ENCODE measurements around the gene CEP85L.

The CEP85L gene

GRCh38 chr6:118639054-118639964 is 12.1 kb downstream of the CEP85L start:
- H3K56ac ChIP-seq (ENCODE audit: low read length) = no peak overlapping the region
- H3K27ac ChIP-seq (ENCODE audit: low read depth, low read length) = no peak overlapping the region
- H3K9ac ChIP-seq (ENCODE audit: low read length) = no peak overlapping the region
- H4K5ac ChIP-seq (ENCODE audit: low read length) = no peak overlapping the region
- H2BK5ac ChIP-seq (ENCODE audit: low read length) = no peak overlapping the region
- H3K79me1 ChIP-seq (ENCODE audit: low read length) = peaks cover 5% of the 10 kb centered on the region
- no peaks in the 10 kb centered on the region for H3K36me3 ChIP-seq (ENCODE audit: control insufficient read depth, insufficient read depth, low read length)
- H2BK15ac ChIP-seq (replicated peaks; ENCODE audit: low read depth) = no peak overlapping the region
- DNase-seq = no peak
- no peak overlapping the region for H3K4ac ChIP-seq (ENCODE audit: low read depth, low read length)
- H2AK5ac ChIP-seq (ENCODE audit: low read length) = no peak overlapping the region
- H3K4me1 ChIP-seq (ENCODE audit: control insufficient read depth, low read depth, low read length) = no peaks in the 10 kb centered on the region
- no peak overlapping the region for H3K4me3 ChIP-seq (ENCODE audit: low read length)
- no peak overlapping the region for H4K8ac ChIP-seq (ENCODE audit: low read depth, low read length)
- no peak overlapping the region for H3K4me2 ChIP-seq (ENCODE audit: low read length)
- H3K18ac ChIP-seq (ENCODE audit: low read length) = no peak overlapping the region
- no peaks in the 10 kb centered on the region for H3K79me2 ChIP-seq (ENCODE audit: control insufficient read depth, insufficient read depth, low read length)
- H3K23ac ChIP-seq (ENCODE audit: low read length) = no peak overlapping the region
- H2BK120ac ChIP-seq (ENCODE audit: low read depth, low read length) = no peak overlapping the region
- no CpG with 5 or more reads among the region's 4 CpGs for WGBS (ENCODE audit: extremely low coverage, insufficient coverage, low lambda C conversion rate)
- no peaks in the 10 kb centered on the region for H3K27me3 ChIP-seq (ENCODE audit: insufficient read depth, low read length, poor library complexity)

- no peak overlapping the region for H2BK120ac ChIP-seq (ENCODE audit: low read depth, low read length)
- no peak overlapping the region for H3K4ac ChIP-seq (ENCODE audit: low read depth, low read length)
- no peaks in the 10 kb centered on the region for H3K4me1 ChIP-seq (ENCODE audit: control insufficient read depth, low read depth, low read length)
- no peaks in the 10 kb centered on the region for H3K79me2 ChIP-seq (ENCODE audit: control insufficient read depth, insufficient read depth, low read length)
- no peak overlapping the region for H2BK5ac ChIP-seq (ENCODE audit: low read length)
- H3K23ac ChIP-seq (ENCODE audit: low read length) = no peak overlapping the region
- no peak overlapping the region for H3K4me3 ChIP-seq (ENCODE audit: low read length)
- no peak overlapping the region for H3K56ac ChIP-seq (ENCODE audit: low read length)
- peaks cover 3% of the 10 kb centered on the region for H3K79me1 ChIP-seq (ENCODE audit: low read length)
- H4K5ac ChIP-seq (ENCODE audit: low read length) = no peak overlapping the region
- no peak overlapping the region for H3K27ac ChIP-seq (ENCODE audit: low read depth, low read length)
- no peak overlapping the region for H2BK15ac ChIP-seq (replicated peaks; ENCODE audit: low read depth)
- no peak overlapping the region for H4K8ac ChIP-seq (ENCODE audit: low read depth, low read length)
- no peak overlapping the region for H3K18ac ChIP-seq (ENCODE audit: low read length)
- DNase-seq = no peak
- H3K9ac ChIP-seq (ENCODE audit: low read length) = no peak overlapping the region
- H2AK5ac ChIP-seq (ENCODE audit: low read length) = no peak overlapping the region
- no peaks in the 10 kb centered on the region for H3K27me3 ChIP-seq (ENCODE audit: insufficient read depth, low read length, poor library complexity)
- H3K36me3 ChIP-seq (ENCODE audit: control insufficient read depth, insufficient read depth, low read length) = no peaks in the 10 kb centered on the region
- H3K4me2 ChIP-seq (ENCODE audit: low read length) = no peak overlapping the region
These were observed 13.1 kb downstream of the CEP85L start for GRCh38 chr6:118638288-118638687.

GRCh38 chr6:118635909-118636735 is 15.3 kb downstream of the CEP85L start:
- Histone ChIP-seq H4K8ac (ENCODE audit: low read depth, low read length) (no peak overlapping the region), H3K79me1 (ENCODE audit: low read length) (peaks cover 3% of the 10 kb centered on the region), H3K4me2 (ENCODE audit: low read length) (no peak overlapping the region), H3K27me3 (ENCODE audit: insufficient read depth, low read length, poor library complexity) (no peaks in the 10 kb centered on the region), H3K4me3 (ENCODE audit: low read length) (no peak overlapping the region), H2BK15ac (replicated peaks; ENCODE audit: low read depth) (no peak overlapping the region), H3K23ac (ENCODE audit: low read length) (no peak overlapping the region), H4K5ac (ENCODE audit: low read length) (no peak overlapping the region), H3K4ac (ENCODE audit: low read depth, low read length) (no peak overlapping the region), H3K79me2 (ENCODE audit: control insufficient read depth, insufficient read depth, low read length) (no peaks in the 10 kb centered on the region), H2AK5ac (ENCODE audit: low read length) (no peak overlapping the region), H2BK120ac (ENCODE audit: low read depth, low read length) (no peak overlapping the region), H3K4me1 (ENCODE audit: control insufficient read depth, low read depth, low read length) (no peaks in the 10 kb centered on the region), H3K9ac (ENCODE audit: low read length) (no peak overlapping the region), H2BK5ac (ENCODE audit: low read length) (no peak overlapping the region), H3K36me3 (ENCODE audit: control insufficient read depth, insufficient read depth, low read length) (no peaks in the 10 kb centered on the region), H3K27ac (ENCODE audit: low read depth, low read length) (no peak overlapping the region), H3K56ac (ENCODE audit: low read length) (no peak overlapping the region), H3K18ac (ENCODE audit: low read length) (no peak overlapping the region)
- DNase-seq = no peak
- WGBS (ENCODE audit: extremely low coverage, insufficient coverage, low lambda C conversion rate) = no CpG with 5 or more reads among the region's 3 CpGs

- H2BK120ac ChIP-seq (ENCODE audit: low read depth, low read length) = no peak overlapping the region
- H3K9ac ChIP-seq (ENCODE audit: low read length) = no peak overlapping the region
- no CpG with 5 or more reads among the region's 2 CpGs for WGBS (ENCODE audit: extremely low coverage, insufficient coverage, low lambda C conversion rate)
- no peak overlapping the region for H3K56ac ChIP-seq (ENCODE audit: low read length)
- no peak overlapping the region for H4K5ac ChIP-seq (ENCODE audit: low read length)
- H3K18ac ChIP-seq (ENCODE audit: low read length) = no peak overlapping the region
- H2AK5ac ChIP-seq (ENCODE audit: low read length) = no peak overlapping the region
- H4K8ac ChIP-seq (ENCODE audit: low read depth, low read length) = no peak overlapping the region
- peaks cover 3% of the 10 kb centered on the region for H3K79me1 ChIP-seq (ENCODE audit: low read length)
- H3K36me3 ChIP-seq (ENCODE audit: control insufficient read depth, insufficient read depth, low read length) = no peaks in the 10 kb centered on the region
- no peaks in the 10 kb centered on the region for H3K4me1 ChIP-seq (ENCODE audit: control insufficient read depth, low read depth, low read length)
- DNase-seq = no peak
- no peak overlapping the region for H3K23ac ChIP-seq (ENCODE audit: low read length)
- no peak overlapping the region for H2BK15ac ChIP-seq (replicated peaks; ENCODE audit: low read depth)
- H3K4ac ChIP-seq (ENCODE audit: low read depth, low read length) = no peak overlapping the region
- H2BK5ac ChIP-seq (ENCODE audit: low read length) = no peak overlapping the region
- H3K27ac ChIP-seq (ENCODE audit: low read depth, low read length) = no peak overlapping the region
- H3K79me2 ChIP-seq (ENCODE audit: control insufficient read depth, insufficient read depth, low read length) = no peaks in the 10 kb centered on the region
- no peaks in the 10 kb centered on the region for H3K27me3 ChIP-seq (ENCODE audit: insufficient read depth, low read length, poor library complexity)
- no peak overlapping the region for H3K4me3 ChIP-seq (ENCODE audit: low read length)
- no peak overlapping the region for H3K4me2 ChIP-seq (ENCODE audit: low read length)
These were observed 19.0 kb downstream of the CEP85L start for GRCh38 chr6:118632359-118632758.

GRCh38 chr6:118630923-118631322 is 20.5 kb downstream of the CEP85L start:
- Histone ChIP-seq H4K8ac (ENCODE audit: low read depth, low read length) (no peak overlapping the region), H2BK120ac (ENCODE audit: low read depth, low read length) (no peak overlapping the region), H3K23ac (ENCODE audit: low read length) (no peak overlapping the region), H3K56ac (ENCODE audit: low read length) (no peak overlapping the region), H4K5ac (ENCODE audit: low read length) (no peak overlapping the region), H3K4ac (ENCODE audit: low read depth, low read length) (no peak overlapping the region), H3K79me2 (ENCODE audit: control insufficient read depth, insufficient read depth, low read length) (no peaks in the 10 kb centered on the region), H3K4me3 (ENCODE audit: low read length) (no peak overlapping the region), H2BK15ac (replicated peaks; ENCODE audit: low read depth) (no peak overlapping the region), H2BK5ac (ENCODE audit: low read length) (no peak overlapping the region), H3K27me3 (ENCODE audit: insufficient read depth, low read length, poor library complexity) (no peaks in the 10 kb centered on the region), H3K18ac (ENCODE audit: low read length) (no peak overlapping the region), H3K4me1 (ENCODE audit: control insufficient read depth, low read depth, low read length) (no peaks in the 10 kb centered on the region), H3K9ac (ENCODE audit: low read length) (no peak overlapping the region), H3K4me2 (ENCODE audit: low read length) (no peak overlapping the region), H3K36me3 (ENCODE audit: control insufficient read depth, insufficient read depth, low read length) (no peaks in the 10 kb centered on the region), H3K27ac (ENCODE audit: low read depth, low read length) (no peak overlapping the region), H3K79me1 (ENCODE audit: low read length) (no peaks in the 10 kb centered on the region), H2AK5ac (ENCODE audit: low read length) (no peak overlapping the region)
- no peak for DNase-seq
- no CpG with 5 or more reads among the region's 1 CpG for WGBS (ENCODE audit: extremely low coverage, insufficient coverage, low lambda C conversion rate)
